HEK293 (cell line): Measurements from ENCODE around the gene TTLL9.

Experiments used
- CTCF ChIA-PET: fragments of 350-600 bp; formaldehyde crosslinking; extraction: SDS; loops from one replicate; lab custom pipeline; 2021; ENCODE audit warnings: antibody characterized with exemption; lab: Yijun Ruan, JAX
- POLR2A ChIA-PET: fragments of 300-600 bp; formaldehyde crosslinking; extraction: SDS; loops from one replicate; lab custom pipeline; 2020; ENCODE audit warnings: antibody characterized with exemption, inconsistent platforms; lab: Yijun Ruan, JAX
- H3K27ac ChIP-seq: fragments of 200-500 bp; sonication (Bioruptor generic); 2 replicates; pipeline ENCODE4 v1.5.1; 2014; ENCODE audit warnings: low read depth, low read length, control low read depth, inconsistent platforms; ENCODE audit errors: extremely low read depth
- H3K36me3 ChIP-seq, 2 experiments: fragments of 200-500 bp in 1 of 2; sonication (Bioruptor generic) in 1 of 2; 1 replicate in 1 of 2; 2 replicates in 1 of 2; pipeline ENCODE4 v1.5.1; 2014 to 2017; ENCODE audit warnings: inconsistent platforms in 2 of 2, low read length in 2 of 2; ENCODE audit not compliant: control insufficient read depth in 2 of 2, insufficient read depth in 1 of 2
- H3K4me1 ChIP-seq: fragments of 200-500 bp; sonication (Bioruptor generic); 2 replicates; pipeline ENCODE4 v1.5.1; 2014; ENCODE audit warnings: mild to moderate bottlenecking, low read length, inconsistent platforms; ENCODE audit not compliant: control insufficient read depth, insufficient read depth
- H3K4me3 ChIP-seq: 2 replicates; pipeline ENCODE4 v1.5.1; 2011; ENCODE audit warnings: low read depth, mild to moderate bottlenecking, control low read depth, low read length, moderate library complexity
- H3K9me3 ChIP-seq: fragments of 200-500 bp; sonication (Bioruptor generic); 2 replicates; pipeline ENCODE4 v1.5.1; 2014; ENCODE audit warnings: low read depth, low read length, inconsistent platforms; ENCODE audit not compliant: control insufficient read depth, insufficient read depth
- BCL11B ChIP-seq: fragments of 450-650 bp; formaldehyde crosslinking; IDR thresholded peaks from 2 replicates; pipeline ENCODE4 v1.5.1; 2016; ENCODE audit warnings: low read depth, missing biosample characterization, missing genetic modification characterization
- CTCF ChIP-seq: fragments of 450-650 bp; formaldehyde crosslinking; IDR thresholded peaks from 2 replicates; pipeline ENCODE4 v1.5.1; 2016; ENCODE audit warnings: missing biosample characterization, missing genetic modification characterization
- HOXA7 ChIP-seq: sonication (generic); formaldehyde crosslinking; IDR thresholded peaks from 2 replicates; pipeline ENCODE4 v1.8.1; 2022; ENCODE audit warnings: missing genetic modification reagents, borderline replicate concordance
- PRDM1 ChIP-seq: fragments of 450-650 bp; formaldehyde crosslinking; IDR thresholded peaks from 2 replicates; pipeline ENCODE4; 2016; ENCODE audit warnings: missing biosample characterization, missing genetic modification characterization
- REPIN1 ChIP-seq: fragments of 450-650 bp; formaldehyde crosslinking; IDR thresholded peaks from 2 replicates; pipeline ENCODE4 v1.5.1; 2017; ENCODE audit warnings: missing biosample characterization, missing genetic modification characterization, low read depth
- TSHZ1 ChIP-seq: fragments of 450-650 bp; formaldehyde crosslinking; IDR thresholded peaks from 2 replicates; pipeline ENCODE4 v1.5.1; 2016; ENCODE audit warnings: missing biosample characterization, missing genetic modification characterization, borderline replicate concordance
- ZBTB11 ChIP-seq: fragments of 450-650 bp; formaldehyde crosslinking; conservative IDR thresholded peaks from 2 replicates; pipeline ENCODE4 v1.5.1; 2016; ENCODE audit warnings: low read depth, missing biosample characterization, missing genetic modification characterization
- ZBTB7A ChIP-seq: fragments of 450-650 bp; formaldehyde crosslinking; IDR thresholded peaks from 2 replicates; pipeline ENCODE4 v1.5.1; 2016; ENCODE audit warnings: low read depth, missing biosample characterization, missing genetic modification characterization
- ZNF274 ChIP-seq, 2 experiments: fragments of 200-500 bp in 1 of 2; fragments of 450-650 bp in 1 of 2; sonication (Bioruptor generic) in 1 of 2; formaldehyde crosslinking in 1 of 2; IDR thresholded peaks; 2 replicates each; pipeline versions ENCODE4 v1.5.1 to v1.6.1; 2014 to 2016; ENCODE audit warnings: borderline replicate concordance in 1 of 2, inconsistent platforms in 1 of 2, low read length in 1 of 2, missing biosample characterization in 1 of 2, missing genetic modification characterization in 1 of 2
- ZNF292 ChIP-seq: fragments of 450-650 bp; formaldehyde crosslinking; IDR thresholded peaks from 2 replicates; pipeline ENCODE4 v1.5.1; 2016; ENCODE audit warnings: low read depth, missing biosample characterization, missing genetic modification characterization, borderline replicate concordance
- ZNF324 ChIP-seq: fragments of 450-650 bp; formaldehyde crosslinking; IDR thresholded peaks from 2 replicates; pipeline ENCODE4 v1.5.1; 2016; ENCODE audit warnings: missing biosample characterization, missing genetic modification characterization
- ZNF341 ChIP-seq: fragments of 450-650 bp; formaldehyde crosslinking; IDR thresholded peaks from 2 replicates; pipeline ENCODE4; 2016; ENCODE audit warnings: low read depth, missing biosample characterization, missing genetic modification characterization
- ZNF600 ChIP-seq: fragments of 450-650 bp; formaldehyde crosslinking; IDR thresholded peaks from 2 replicates; pipeline ENCODE4 v1.5.1; 2016; ENCODE audit warnings: missing biosample characterization, missing genetic modification characterization
- ZNF624 ChIP-seq: fragments of 450-650 bp; formaldehyde crosslinking; IDR thresholded peaks from 2 replicates; pipeline ENCODE4 v1.5.1; 2017; ENCODE audit warnings: missing biosample characterization, missing genetic modification characterization
- ZNF639 ChIP-seq: fragments of 450-650 bp; formaldehyde crosslinking; IDR thresholded peaks from 2 replicates; pipeline ENCODE4 v1.5.1; 2016; ENCODE audit warnings: missing biosample characterization, missing genetic modification characterization
- ZNF830 ChIP-seq: fragments of 450-650 bp; IDR thresholded peaks from 2 replicates; pipeline ENCODE4 v1.5.0; 2018; ENCODE audit warnings: missing biosample characterization, missing genetic modification characterization, low read depth, mild to moderate bottlenecking, moderate library complexity
- ZNF837 ChIP-seq: fragments of 450-650 bp; formaldehyde crosslinking; IDR thresholded peaks from 2 replicates; pipeline ENCODE4 v1.5.1; 2016; ENCODE audit warnings: missing biosample characterization, missing genetic modification characterization
- ZSCAN23 ChIP-seq: fragments of 450-650 bp; formaldehyde crosslinking; IDR thresholded peaks from 2 replicates; pipeline ENCODE4 v1.5.1; 2016; ENCODE audit warnings: missing biosample characterization, missing genetic modification characterization

The TTLL9 gene

GRCh38 chr20:31968291-31969126, 98.1 kb downstream of the TTLL9 start (continued):
- TF ChIP-seq ZBTB7A: peak; percentile 61; the same call in 1 of the 2 replicates
- no peak for TF ChIP-seq TSHZ1 (tag by site-specific recombination)
- TF ChIP-seq ZNF600 (tag by site-specific recombination): peak; percentile 83
- TF ChIP-seq ZSCAN23 (tag by site-specific recombination): 0 out of 2 replicates have a peak, but pooled peaks have one; percentile 46
- no peak for TF ChIP-seq ZNF624 (tag by site-specific recombination)

GRCh38 chr20:31969991-31970390, 99.6 kb downstream of the TTLL9 start:
- no peaks in the 10 kb centered on the region for H3K4me1 ChIP-seq
- no peak overlapping the region for H3K27ac ChIP-seq
- TF ChIP-seq HOXA7 (CRISPR knock-in tag): no peak
- TF ChIP-seq ZNF324: no peak
- TF ChIP-seq ZBTB11 (tag by site-specific recombination): no peak
- no peak for TF ChIP-seq ZNF830 (tag by site-specific recombination)
- TF ChIP-seq, all 188 proteins: peak for 0
- Histone ChIP-seq H3K9me3 (no peaks in the 10 kb centered on the region), H3K36me3 (no peaks in the 10 kb centered on the region), H3K4me3 (no peak overlapping the region)
- ChIA-PET POLR2A (no interaction called here), CTCF (interaction anchor here (0.9 to 1.5 kb wide), 2 partner anchors 117 to 266 kb away, joined by 6 read pairs; no protein-coding TSS in a partner anchor)

- H3K4me1 ChIP-seq: no peaks in the 10 kb centered on the region
- no peak overlapping the region for H3K4me3 ChIP-seq
- ChIA-PET POLR2A (interaction anchor here (1.0 kb wide), 1 partner anchor 55 kb away, joined by 3 read pairs; no protein-coding TSS in a partner anchor), CTCF (interaction anchor here (0.5 to 1.6 kb wide), 3 partner anchors 20 to 345 kb away, joined by 4 to 6 read pairs (median 4); partner anchors contain the start of gene PDRG1)
- H3K9me3 ChIP-seq: no peaks in the 10 kb centered on the region
- TF ChIP-seq REPIN1 (no peak), PRDM1 (tag by site-specific recombination) (no peak), ZNF837 (tag by site-specific recombination) (no peak), ZNF292 (no peak), ZNF274 (IDR thresholded peaks at IDR 0.05; ENCODE audit: low read length) (no peak), ZNF274 (tag by site-specific recombination; IDR thresholded peaks at IDR 0.05; ENCODE audit: borderline replicate concordance) (no peak), ZNF341 (tag by site-specific recombination) (no peak), ZNF639 (tag by site-specific recombination) (no peak), CTCF (tag by site-specific recombination) (no peak), BCL11B (tag by site-specific recombination) (no peak), ZNF624 (tag by site-specific recombination) (no peak)
- no peak overlapping the region for H3K27ac ChIP-seq
- H3K36me3 ChIP-seq: no peaks in the 10 kb centered on the region
Measured at GRCh38 chr20:31972471-31973021, 102.1 kb downstream of the TTLL9 start.
